ENCODE data around the gene LUC7L3. TPM values are rescaled to one million over a fixed set of nuclear protein-coding genes. Genes with fewer than 3 reads are reported as not detected.

The LUC7L3 gene
- total RNA-seq, 4 donors from 2014 or later: 18.0 to 95.2 (median 31.5) TPM

- H3K4me1 ChIP-seq: peaks cover 0 to 88% (median 60%) of the 10 kb centered on the region in 3 donors
- no peak overlapping the region for H3K4me3 ChIP-seq
These were observed 9.7 kb downstream of the LUC7L3 start for GRCh38 chr17:50728881-50729765.

GRCh38 chr17:50731575-50732460 is 12.4 kb downstream of the LUC7L3 start:
- peaks cover 0 to 81% (median 47%) of the 10 kb centered on the region in 3 donors for H3K4me1 ChIP-seq

More at GRCh38 chr17:50728881-50729765, 9.7 kb downstream of the LUC7L3 start:
- TF ChIP-seq CTCF (IDR thresholded peaks at IDR 0.05): no peak
- intact Hi-C loops (cut with DNase I): no loop called here
- no peaks in the 10 kb centered on the region for H3K27me3 ChIP-seq
- no peak overlapping the region for H3K27ac ChIP-seq
- H3K9me3 ChIP-seq: no peaks in the 10 kb centered on the region
- no peak for DNase-seq
- H3K36me3 ChIP-seq: peaks cover 0 to 11% (median 0%) of the 10 kb centered on the region in 3 donors
- 53 to 65% methylated on average over 3 to 5 of the region's 5 CpGs for WGBS, 2 donors

GRCh38 chr17:50735287-50735686 is 15.9 kb downstream of the LUC7L3 start:
- H3K27ac ChIP-seq: no peak overlapping the region
- H3K36me3 ChIP-seq: peaks cover 0 to 38% (median 0%) of the 10 kb centered on the region in 3 donors
- no peak overlapping the region for H3K4me3 ChIP-seq
- DNase-seq: no peak
- H3K4me1 ChIP-seq: peaks cover 0 to 51% (median 21%) of the 10 kb centered on the region in 3 donors
- intact Hi-C loops (cut with DNase I): no loop called here
- TF ChIP-seq CTCF (IDR thresholded peaks at IDR 0.05): no peak
- no peak for TF ChIP-seq POLR2A (IDR thresholded peaks at IDR 0.05)
- no peaks in the 10 kb centered on the region for H3K27me3 ChIP-seq
- 71 to 75% methylated on average over 3 of the region's 3 CpGs for WGBS, 2 donors
- H3K9me3 ChIP-seq: no peaks in the 10 kb centered on the region

More at GRCh38 chr17:50731575-50732460, 12.4 kb downstream of the LUC7L3 start:
- Histone ChIP-seq H3K9me3 (no peaks in the 10 kb centered on the region), H3K4me3 (no peak overlapping the region), H3K27ac (peak overlapping the region in 1 of 4 donors; percentile 14), H3K27me3 (no peaks in the 10 kb centered on the region), H3K36me3 (peaks cover 0 to 7% (median 0%) of the 10 kb centered on the region in 3 donors)
- WGBS, 2 donors: 55 to 59% methylated on average over 7 of the region's 7 CpGs
- DNase-seq: no peak
- intact Hi-C loops (cut with DNase I): no loop called here
- TF ChIP-seq POLR2A (IDR thresholded peaks at IDR 0.05) (no peak), CTCF (IDR thresholded peaks at IDR 0.05) (no peak)

GRCh38 chr17:50737118-50737698 is 17.8 kb downstream of the LUC7L3 start:
- no peak overlapping the region for H3K27ac ChIP-seq
- H3K36me3 ChIP-seq: peaks cover 8 to 57% (median 8%) of the 10 kb centered on the region in 3 donors
- TF ChIP-seq POLR2A (IDR thresholded peaks at IDR 0.05): no peak
- H3K4me3 ChIP-seq: no peak overlapping the region
- H3K9me3 ChIP-seq: no peaks in the 10 kb centered on the region
- intact Hi-C loops (cut with DNase I): no loop called here
- H3K27me3 ChIP-seq: no peaks in the 10 kb centered on the region
- 89 to 90% methylated on average over 2 of the region's 2 CpGs for WGBS, 2 donors
- peaks cover 0 to 32% (median 4%) of the 10 kb centered on the region in 3 donors for H3K4me1 ChIP-seq
- DNase-seq: no peak

- H3K27ac ChIP-seq: no peak overlapping the region
- intact Hi-C loops (cut with DNase I): no loop called here
These were observed 19.7 kb downstream of the LUC7L3 start for GRCh38 chr17:50739098-50739497.

More at GRCh38 chr17:50739098-50739497, 19.7 kb downstream of the LUC7L3 start:
- Histone ChIP-seq H3K36me3 (peaks cover 12 to 75% (median 19%) of the 10 kb centered on the region in 3 donors), H3K9me3 (no peaks in the 10 kb centered on the region), H3K27me3 (no peaks in the 10 kb centered on the region), H3K4me3 (no peak overlapping the region), H3K4me1 (peaks cover 0 to 26% (median 0%) of the 10 kb centered on the region in 3 donors)
- WGBS, 2 donors: 0 to 79% methylated on average over 2 of the region's 2 CpGs
- TF ChIP-seq CTCF (IDR thresholded peaks at IDR 0.05): no peak
- TF ChIP-seq POLR2A (IDR thresholded peaks at IDR 0.05): no peak
- no peak for DNase-seq
